Panc1 (cell line): ENCODE results near the gene MCF2L. TPM values are rescaled to one million over a fixed set of nuclear protein-coding genes. Genes with fewer than 3 reads are reported as not detected.

Experiments used
- ATAC-seq: fragments of 200-7000 bp; cut with Tn5 transposase; 2 replicates; pipeline ENCODE4 v1.9.1; 2020; ENCODE audit warnings: mild to moderate bottlenecking, moderate library complexity
- BruUV-seq: library from RNA; stranded (reverse); fragments of 400-500 nt; replicated peaks from 2 replicates; lab custom pipeline; 2021; lab: Mats Ljungman, UMichigan
- CTCF ChIA-PET: fragments of 300-600 bp; sonication (Branson Sonifier 250); formaldehyde crosslinking; loops from one replicate; lab custom pipeline; 2022; ENCODE audit warnings: antibody characterized with exemption; lab: Charles Lee
- POLR2A ChIA-PET: fragments of 300-600 bp; sonication (Branson Sonifier 250); formaldehyde crosslinking; loops from one replicate; lab custom pipeline; 2022; ENCODE audit warnings: antibody characterized with exemption; lab: Charles Lee
- DNase-seq: peaks from one replicate; pipeline ENCODE4 v3.0.0-alpha.2; 2010; ENCODE audit warnings: low read depth, low spot score
- H3K27ac ChIP-seq: 2 replicates; pipeline ENCODE4 v1.5.1; 2011; ENCODE audit warnings: mild to moderate bottlenecking, low read length, inconsistent platforms
- H3K27me3 ChIP-seq: fragments of 200-500 bp; sonication (Bioruptor generic); 2 replicates; pipeline ENCODE4 v1.6.0; 2014; ENCODE audit warnings: low read length, inconsistent platforms; ENCODE audit not compliant: control insufficient read depth, insufficient read depth
- H3K36me3 ChIP-seq: fragments of 200-500 bp; sonication (Bioruptor generic); 2 replicates; pipeline ENCODE4 v1.5.1; 2014; ENCODE audit warnings: inconsistent platforms, mild to moderate bottlenecking, low read length, moderate library complexity; ENCODE audit not compliant: control insufficient read depth, insufficient read depth
- H3K4me1 ChIP-seq: 2 replicates; pipeline ENCODE4 v1.5.1; 2011; ENCODE audit warnings: inconsistent platforms, mild to moderate bottlenecking, low read length, moderate library complexity; ENCODE audit not compliant: control insufficient read depth, insufficient read depth
- H3K4me3 ChIP-seq, 2 experiments: 2 replicates each; pipeline ENCODE4 v1.5.1; 2011 to 2012; ENCODE audit warnings: low read depth in 2 of 2, low read length in 2 of 2, mild to moderate bottlenecking in 2 of 2, inconsistent platforms in 1 of 2, moderate library complexity in 1 of 2
- H3K9me3 ChIP-seq: fragments of 200-500 bp; sonication (Bioruptor generic); 2 replicates; pipeline ENCODE4 v1.5.1; 2014; ENCODE audit warnings: low read depth, mild to moderate bottlenecking, inconsistent platforms, low read length, moderate library complexity; ENCODE audit not compliant: control insufficient read depth, insufficient read depth
- CTCF ChIP-seq: fragments of 450-650 bp; IDR thresholded peaks from 2 replicates; pipeline ENCODE4 v1.5.1; 2017; ENCODE audit warnings: mild to moderate bottlenecking
- POLR2AphosphoS5 ChIP-seq: IDR thresholded peaks from 2 replicates; pipeline ENCODE4 v1.6.1; 2012; ENCODE audit warnings: mild to moderate bottlenecking, low read depth, low read length, moderate library complexity
- REST ChIP-seq, 2 experiments: IDR thresholded peaks; 2 replicates each; pipeline ENCODE4 v1.6.1; 2011 to 2012; ENCODE audit warnings: low read depth in 2 of 2, control low read depth in 1 of 2, low read length in 1 of 2, mild to moderate bottlenecking in 1 of 2, moderate library complexity in 1 of 2; ENCODE audit not compliant: insufficient read depth in 1 of 2
- SIN3A ChIP-seq: IDR thresholded peaks from 2 replicates; pipeline ENCODE4 v1.6.1; 2012; ENCODE audit warnings: low read depth, mild to moderate bottlenecking, low read length, moderate library complexity, borderline replicate concordance; ENCODE audit not compliant: insufficient read depth
- TCF7L2 ChIP-seq: IDR thresholded peaks from 2 replicates; pipeline ENCODE4 v1.6.1; 2011; ENCODE audit warnings: mild to moderate bottlenecking, low read depth, low read length, inconsistent platforms
- in situ Hi-C: cut with HindIII; loops from 2 replicates; pipeline ENCODE4 v1.10.0; 2016; ENCODE audit warnings: low sequenced_read_pairs, low pct_unique_long_range_greater_than_20kb
- intact Hi-C: fragments of 100-400 bp; cut with micrococcal nuclease; formaldehyde crosslinking; loops from one replicate; pipeline ENCODE4 v1.10.0; 2022; ENCODE audit not compliant: unreplicated experiment
- total RNA-seq: library from RNA; stranded (reverse); gene quantifications from one replicate; pipeline ENCODE4 v1.2.1, GENCODE V29; 2021; ENCODE audit not compliant: unreplicated experiment

MCF2L gene
- total RNA-seq, 1 experiment from 2014 or later: 0.57 TPM

GRCh38 chr13:112965573-112966115 is 3.4 kb upstream of the MCF2L start:
- no TSS peak for BruUV-seq
- Histone ChIP-seq H3K27me3 (peaks cover 5% of the 10 kb centered on the region), H3K4me1 (no peaks in the 10 kb centered on the region; the same call in 1 of the 2 replicates), H3K27ac (no peak overlapping the region), H3K4me3 (no peak overlapping the region), H3K9me3 (no peaks in the 10 kb centered on the region), H3K36me3 (no peaks in the 10 kb centered on the region)
- DNase-seq (no peak), ATAC-seq (no peak)
- ChIA-PET CTCF (no interaction called here), POLR2A (no interaction called here)
- intact Hi-C loops (no loop called here), in situ Hi-C loops (no loop called here)
- TF ChIP-seq SIN3A: no peak
- TF ChIP-seq CTCF: no peak
- TF ChIP-seq POLR2AphosphoS5: no peak
- TF ChIP-seq REST (IDR thresholded peaks at IDR 0.05; ENCODE audit: insufficient read depth in 1 of 2, low read depth in 2 of 2, low read length in 1 of 2): no peak
- TF ChIP-seq TCF7L2: no peak

GRCh38 chr13:112966776-112967175 is 2.2 kb upstream of the MCF2L start:
- ChIA-PET POLR2A (no interaction called here), CTCF (no interaction called here)
- TF ChIP-seq CTCF: no peak
- no peak for TF ChIP-seq TCF7L2
- no peak for TF ChIP-seq POLR2AphosphoS5
- TF ChIP-seq REST (IDR thresholded peaks at IDR 0.05; ENCODE audit: insufficient read depth in 1 of 2, low read depth in 2 of 2, low read length in 1 of 2): no peak
- TF ChIP-seq SIN3A: no peak
- ATAC-seq: no peak
- no peak for DNase-seq
- no peaks in the 10 kb centered on the region; the same call in 1 of the 2 replicates for H3K4me1 ChIP-seq
- no peaks in the 10 kb centered on the region for H3K36me3 ChIP-seq
- no TSS peak for BruUV-seq
- no peaks in the 10 kb centered on the region for H3K9me3 ChIP-seq
- H3K4me3 ChIP-seq: no peak overlapping the region
- intact Hi-C loops (no loop called here), in situ Hi-C loops (no loop called here)
- H3K27me3 ChIP-seq: peaks cover 9% of the 10 kb centered on the region
- H3K27ac ChIP-seq: no peak overlapping the region
